Stomach (tissue), 4 donors: ENCODE results near the gene RNF114.

ENCODE experiments used
- POLR2A ChIP-seq, 4 donors: fragments of 450-650 bp; IDR thresholded peaks; one replicate each; pipeline ENCODE4 v1.6.1; 2016; ENCODE audit warnings: antibody characterized with exemption in 4 of 4, control low read depth in 2 of 4, mild to moderate bottlenecking in 1 of 4, moderate library complexity in 1 of 4
- POLR2AphosphoS5 ChIP-seq, 3 donors: sonication (generic); formaldehyde crosslinking; IDR thresholded peaks; one replicate each; pipeline ENCODE4 v1.6.1; 2016; ENCODE audit warnings: antibody characterized with exemption in 3 of 3
- TF ChIP-seq, protein P1 (sequence below), 7 experiments: fragments of 450-650 bp in 4 of 7; fragments of 200-600 bp in 3 of 7; sonication (generic) in 3 of 7; IDR thresholded peaks; one replicate each; pipeline ENCODE4 v1.5.1; 2016 to 2019; ENCODE audit warnings: antibody characterized with exemption in 7 of 7, control low read depth in 2 of 7, mild to moderate bottlenecking in 1 of 7

DNA sequence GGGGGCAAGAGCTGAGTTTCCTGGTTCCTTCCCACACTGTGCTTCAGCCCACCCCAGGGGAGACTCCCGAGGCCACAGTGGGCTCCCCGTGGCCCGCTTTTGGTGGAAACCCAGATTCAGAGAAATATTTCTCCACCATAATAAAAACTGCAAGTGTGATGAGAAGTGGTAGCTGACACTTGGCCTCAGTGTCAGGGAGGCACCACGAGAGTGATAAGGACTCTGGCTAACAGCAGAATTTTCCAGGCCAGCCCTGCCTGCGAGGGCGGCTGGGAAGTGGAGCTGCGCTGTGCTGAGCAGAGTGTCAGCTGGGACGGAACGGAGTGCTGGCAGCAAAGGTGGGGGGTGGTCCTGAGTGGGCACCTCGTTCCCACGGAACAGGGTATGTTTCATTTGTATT is 43.4 kb upstream of the RNF114 start:
- TF ChIP-seq, protein P1, sequence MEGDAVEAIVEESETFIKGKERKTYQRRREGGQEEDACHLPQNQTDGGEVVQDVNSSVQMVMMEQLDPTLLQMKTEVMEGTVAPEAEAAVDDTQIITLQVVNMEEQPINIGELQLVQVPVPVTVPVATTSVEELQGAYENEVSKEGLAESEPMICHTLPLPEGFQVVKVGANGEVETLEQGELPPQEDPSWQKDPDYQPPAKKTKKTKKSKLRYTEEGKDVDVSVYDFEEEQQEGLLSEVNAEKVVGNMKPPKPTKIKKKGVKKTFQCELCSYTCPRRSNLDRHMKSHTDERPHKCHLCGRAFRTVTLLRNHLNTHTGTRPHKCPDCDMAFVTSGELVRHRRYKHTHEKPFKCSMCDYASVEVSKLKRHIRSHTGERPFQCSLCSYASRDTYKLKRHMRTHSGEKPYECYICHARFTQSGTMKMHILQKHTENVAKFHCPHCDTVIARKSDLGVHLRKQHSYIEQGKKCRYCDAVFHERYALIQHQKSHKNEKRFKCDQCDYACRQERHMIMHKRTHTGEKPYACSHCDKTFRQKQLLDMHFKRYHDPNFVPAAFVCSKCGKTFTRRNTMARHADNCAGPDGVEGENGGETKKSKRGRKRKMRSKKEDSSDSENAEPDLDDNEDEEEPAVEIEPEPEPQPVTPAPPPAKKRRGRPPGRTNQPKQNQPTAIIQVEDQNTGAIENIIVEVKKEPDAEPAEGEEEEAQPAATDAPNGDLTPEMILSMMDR (IDR thresholded peaks at IDR 0.05): no peak
- TF ChIP-seq POLR2A (IDR thresholded peaks at IDR 0.05): no peak
- TF ChIP-seq POLR2AphosphoS5 (IDR thresholded peaks at IDR 0.05): no peak
